HepG2 (cell line): ENCODE results near the gene SASH1.

ENCODE experiments used
- ATF1 ChIP-seq: IDR thresholded peaks from 2 replicates; pipeline ENCODE4 v1.6.1; 2016; ENCODE audit warnings: mild to moderate bottlenecking, control low read depth
- EZH2 ChIP-seq: conservative IDR thresholded peaks from 2 replicates; pipeline ENCODE4 v1.6.1; 2012; ENCODE audit warnings: mild to moderate bottlenecking, low read depth, low read length, moderate library complexity
- MXD1 ChIP-seq: sonication (generic); formaldehyde crosslinking; IDR thresholded peaks from 2 replicates; pipeline ENCODE4 v1.4.0; 2020; ENCODE audit warnings: mild to moderate bottlenecking, missing genetic modification reagents
- MYC ChIP-seq: sonication (generic); formaldehyde crosslinking; IDR thresholded peaks from 2 replicates; pipeline ENCODE4 v1.9.0; 2021; ENCODE audit warnings: missing genetic modification reagents, borderline replicate concordance
- NR3C1 ChIP-seq: sonication (generic); formaldehyde crosslinking; IDR thresholded peaks from 2 replicates; pipeline ENCODE4 v1.4.0; 2020; ENCODE audit warnings: missing genetic modification reagents

GRCh38 chr6:148465670-148466069, 123.0 kb downstream of the SASH1 start:
- TF ChIP-seq MXD1 (CRISPR knock-in tag) (no peak), ATF1 (CRISPR knock-in tag) (no peak), EZH2 (no peak), NR3C1 (CRISPR knock-in tag) (no peak), MYC (CRISPR knock-in tag) (no peak)
